Thyroid gland (tissue), 4 donors: ENCODE results near the gene POU6F2.

Experiments
- CTCF ChIP-seq, 6 experiments: fragments of 200-600 bp in 3 of 6; fragments of 450-650 bp in 3 of 6; sonication (generic) in 3 of 6; IDR thresholded peaks; one replicate each; pipeline ENCODE4 v1.5.1; 2016 to 2019; ENCODE audit warnings: antibody characterized with exemption in 6 of 6, mild to moderate bottlenecking in 2 of 6, inconsistent platforms in 1 of 6, moderate library complexity in 1 of 6
- POLR2A ChIP-seq, 2 donors: fragments of 450-650 bp; IDR thresholded peaks; one replicate each; pipeline ENCODE4 v1.6.1; 2017; ENCODE audit warnings: antibody characterized with exemption in 2 of 2, mild to moderate bottlenecking in 2 of 2, moderate library complexity in 1 of 2

DNA sequence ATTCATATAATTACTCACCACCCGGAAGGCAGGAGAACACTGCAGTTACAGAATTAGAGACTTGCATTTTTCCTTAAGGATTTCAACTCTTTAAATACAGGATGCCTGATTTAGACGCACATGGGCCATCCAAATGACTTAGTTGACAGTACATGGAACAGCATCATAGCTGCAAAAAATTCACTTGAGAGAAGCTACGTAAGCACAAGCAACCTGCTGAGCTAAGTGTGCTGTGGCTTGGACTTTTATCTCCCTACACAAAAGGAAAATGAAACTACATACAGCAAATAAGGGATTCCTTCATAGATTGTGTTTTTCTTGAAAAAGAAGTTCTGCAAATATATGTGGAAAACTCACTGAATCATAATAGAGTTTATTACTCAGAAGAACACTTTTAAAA lies 152.6 kb downstream of the POU6F2 start:
- TF ChIP-seq CTCF (IDR thresholded peaks at IDR 0.05) (no peak), POLR2A (IDR thresholded peaks at IDR 0.05) (no peak)
